HEK293 (cell line): ENCODE measurements around the gene EIF5A.
A peak's percentile ranks its signal among the peaks of the same experiment; 100 is the strongest.

Experiments
- FEZF1 ChIP-seq: fragments of 450-650 bp; formaldehyde crosslinking; IDR thresholded peaks from 2 replicates; pipeline ENCODE4 v1.5.1; 2016; ENCODE audit warnings: missing biosample characterization, missing genetic modification characterization
- GFI1B ChIP-seq: fragments of 450-650 bp; formaldehyde crosslinking; IDR thresholded peaks from 2 replicates; pipeline ENCODE4 v1.5.1; 2016; ENCODE audit warnings: missing biosample characterization, missing genetic modification characterization
- KLF17 ChIP-seq: fragments of 450-650 bp; formaldehyde crosslinking; IDR thresholded peaks from 2 replicates; pipeline ENCODE4 v1.5.1; 2016; ENCODE audit warnings: missing biosample characterization, missing genetic modification characterization
- OVOL3 ChIP-seq: fragments of 450-650 bp; formaldehyde crosslinking; IDR thresholded peaks from 2 replicates; pipeline ENCODE4 v1.5.1; 2016; ENCODE audit warnings: missing biosample characterization, missing genetic modification characterization
- SALL2 ChIP-seq: fragments of 450-650 bp; formaldehyde crosslinking; IDR thresholded peaks from 2 replicates; pipeline ENCODE4 v1.5.0; 2017; ENCODE audit warnings: missing biosample characterization, mild to moderate bottlenecking, missing genetic modification characterization, borderline replicate concordance
- SP7 ChIP-seq: fragments of 450-650 bp; formaldehyde crosslinking; IDR thresholded peaks from 2 replicates; pipeline ENCODE4 v1.5.1; 2016; ENCODE audit warnings: missing biosample characterization, missing genetic modification characterization
- ZBTB49 ChIP-seq: fragments of 450-650 bp; formaldehyde crosslinking; IDR thresholded peaks from 2 replicates; pipeline ENCODE4 v1.5.1; 2016; ENCODE audit warnings: missing biosample characterization, missing genetic modification characterization, low read depth
- ZNF114 ChIP-seq: fragments of 450-650 bp; formaldehyde crosslinking; IDR thresholded peaks from 2 replicates; pipeline ENCODE4 v1.5.0; 2017; ENCODE audit warnings: missing biosample characterization, missing genetic modification characterization
- ZNF132 ChIP-seq: fragments of 450-650 bp; formaldehyde crosslinking; IDR thresholded peaks from 2 replicates; pipeline ENCODE4 v1.5.1; 2017; ENCODE audit warnings: missing biosample characterization, missing genetic modification characterization, borderline replicate concordance
- ZNF140 ChIP-seq: fragments of 450-650 bp; formaldehyde crosslinking; IDR thresholded peaks from 2 replicates; pipeline ENCODE4 v1.5.1; 2016; ENCODE audit warnings: missing biosample characterization, missing genetic modification characterization
- ZNF157 ChIP-seq: fragments of 450-650 bp; formaldehyde crosslinking; IDR thresholded peaks from 2 replicates; pipeline ENCODE4 v1.5.1; 2016; ENCODE audit warnings: missing biosample characterization, missing genetic modification characterization
- ZNF174 ChIP-seq: fragments of 450-650 bp; formaldehyde crosslinking; IDR thresholded peaks from 2 replicates; pipeline ENCODE4 v1.5.0; 2017; ENCODE audit warnings: missing biosample characterization, mild to moderate bottlenecking, missing genetic modification characterization
- ZNF175 ChIP-seq: fragments of 450-650 bp; formaldehyde crosslinking; IDR thresholded peaks from 2 replicates; pipeline ENCODE4 v1.5.1; 2016; ENCODE audit warnings: missing biosample characterization, missing genetic modification characterization
- ZNF2 ChIP-seq: fragments of 450-650 bp; formaldehyde crosslinking; IDR thresholded peaks from 2 replicates; pipeline ENCODE4 v1.5.1; 2016; ENCODE audit warnings: missing biosample characterization, missing genetic modification characterization
- ZNF214 ChIP-seq: fragments of 450-650 bp; formaldehyde crosslinking; IDR thresholded peaks from 2 replicates; pipeline ENCODE4 v1.5.1; 2017; ENCODE audit warnings: missing biosample characterization, mild to moderate bottlenecking, missing genetic modification characterization, borderline replicate concordance
- ZNF274 ChIP-seq, 2 experiments: fragments of 200-500 bp in 1 of 2; fragments of 450-650 bp in 1 of 2; sonication (Bioruptor generic) in 1 of 2; formaldehyde crosslinking in 1 of 2; IDR thresholded peaks; 2 replicates each; pipeline versions ENCODE4 v1.5.1 to v1.6.1; 2014 to 2016; ENCODE audit warnings: borderline replicate concordance in 1 of 2, inconsistent platforms in 1 of 2, low read length in 1 of 2, missing biosample characterization in 1 of 2, missing genetic modification characterization in 1 of 2
- ZNF280D ChIP-seq: fragments of 450-650 bp; formaldehyde crosslinking; IDR thresholded peaks from 2 replicates; pipeline ENCODE4 v1.5.1; 2016; ENCODE audit warnings: missing biosample characterization, missing genetic modification characterization
- ZNF292 ChIP-seq: fragments of 450-650 bp; formaldehyde crosslinking; IDR thresholded peaks from 2 replicates; pipeline ENCODE4 v1.5.1; 2016; ENCODE audit warnings: low read depth, missing biosample characterization, missing genetic modification characterization, borderline replicate concordance
- ZNF324 ChIP-seq: fragments of 450-650 bp; formaldehyde crosslinking; IDR thresholded peaks from 2 replicates; pipeline ENCODE4 v1.5.1; 2016; ENCODE audit warnings: missing biosample characterization, missing genetic modification characterization
- ZNF354C ChIP-seq: fragments of 450-650 bp; formaldehyde crosslinking; IDR thresholded peaks from 2 replicates; pipeline ENCODE4 v1.5.1; 2016; ENCODE audit warnings: missing biosample characterization, missing genetic modification characterization, low read depth, borderline replicate concordance
- ZNF473 ChIP-seq: fragments of 450-650 bp; formaldehyde crosslinking; IDR thresholded peaks from 2 replicates; pipeline ENCODE4 v1.5.1; 2017; ENCODE audit warnings: missing biosample characterization, missing genetic modification characterization
- ZNF501 ChIP-seq: fragments of 450-650 bp; formaldehyde crosslinking; IDR thresholded peaks from 2 replicates; pipeline ENCODE4 v1.5.1; 2016; ENCODE audit warnings: missing biosample characterization, missing genetic modification characterization
- ZNF555 ChIP-seq: fragments of 450-650 bp; formaldehyde crosslinking; conservative IDR thresholded peaks from 2 replicates; pipeline ENCODE4 v1.5.1; 2017; ENCODE audit warnings: missing biosample characterization, mild to moderate bottlenecking, missing genetic modification characterization, inconsistent platforms
- ZNF558 ChIP-seq: fragments of 450-650 bp; formaldehyde crosslinking; IDR thresholded peaks from 2 replicates; pipeline ENCODE4 v1.5.1; 2016; ENCODE audit warnings: missing biosample characterization, missing genetic modification characterization
- ZNF560 ChIP-seq: fragments of 450-650 bp; formaldehyde crosslinking; IDR thresholded peaks from 2 replicates; pipeline ENCODE4 v1.5.1; 2017; ENCODE audit warnings: missing biosample characterization, missing genetic modification characterization, borderline replicate concordance
- ZNF561 ChIP-seq: fragments of 450-650 bp; IDR thresholded peaks from 2 replicates; pipeline ENCODE4 v1.5.1; 2018; ENCODE audit warnings: missing biosample characterization, missing genetic modification characterization, borderline replicate concordance
- ZNF596 ChIP-seq: fragments of 450-650 bp; IDR thresholded peaks from 2 replicates; pipeline ENCODE4 v1.5.0; 2018; ENCODE audit warnings: missing biosample characterization, mild to moderate bottlenecking, missing genetic modification characterization, moderate library complexity
- ZNF654 ChIP-seq: fragments of 450-650 bp; formaldehyde crosslinking; IDR thresholded peaks from 2 replicates; pipeline ENCODE4 v1.5.1; 2016; ENCODE audit warnings: low read depth, missing biosample characterization, missing genetic modification characterization
- ZNF670 ChIP-seq: fragments of 450-650 bp; formaldehyde crosslinking; IDR thresholded peaks from 2 replicates; pipeline ENCODE4 v1.5.1; 2016; ENCODE audit warnings: missing biosample characterization, missing genetic modification characterization, low read depth
- ZNF677 ChIP-seq: fragments of 450-650 bp; IDR thresholded peaks from 2 replicates; pipeline ENCODE4 v1.5.0; 2018; ENCODE audit warnings: missing biosample characterization, mild to moderate bottlenecking, missing genetic modification characterization, moderate library complexity
- ZNF76 ChIP-seq: fragments of 450-650 bp; formaldehyde crosslinking; IDR thresholded peaks from 2 replicates; pipeline ENCODE4; 2016; ENCODE audit warnings: low read depth, missing biosample characterization, missing genetic modification characterization, borderline replicate concordance
- ZNF791 ChIP-seq: fragments of 450-650 bp; formaldehyde crosslinking; IDR thresholded peaks from 2 replicates; pipeline ENCODE4 v1.5.1; 2016; ENCODE audit warnings: missing biosample characterization, missing genetic modification characterization
- ZSCAN4 ChIP-seq: fragments of 450-650 bp; formaldehyde crosslinking; IDR thresholded peaks from 2 replicates; pipeline ENCODE4 v1.5.1; 2017; ENCODE audit warnings: missing biosample characterization, missing genetic modification characterization

Gene EIF5A

GRCh38 chr17:7281074-7281952 is 26.1 kb upstream of the EIF5A start, which contains the start of gene SLC2A4 (continued):
- no peak for TF ChIP-seq ZNF280D (tag by site-specific recombination)
- TF ChIP-seq ZBTB49 (tag by site-specific recombination) = no peak
- no peak for TF ChIP-seq ZNF175
- TF ChIP-seq GFI1B (tag by site-specific recombination) = no peak
- no peak for TF ChIP-seq ZNF670
- no peak for TF ChIP-seq FEZF1
- TF ChIP-seq ZNF561 (tag by site-specific recombination) = no peak
- no peak for TF ChIP-seq ZNF558
- TF ChIP-seq KLF17 (tag by site-specific recombination) = 0 out of 2 replicates have a peak, but pooled peaks have one; percentile 24
- TF ChIP-seq ZNF214 (tag by site-specific recombination) = no peak
- 0 out of 2 replicates have a peak, but pooled peaks have one; percentile 25 for TF ChIP-seq ZNF324 (tag by site-specific recombination)
- TF ChIP-seq ZNF114 (tag by site-specific recombination) = no peak
- no peak for TF ChIP-seq ZNF473 (tag by site-specific recombination)
- no peak for TF ChIP-seq ZSCAN4 (tag by site-specific recombination)
- no peak for TF ChIP-seq ZNF677
- TF ChIP-seq ZNF76 (tag by site-specific recombination) = no peak
- TF ChIP-seq OVOL3 (tag by site-specific recombination) = no peak
- TF ChIP-seq ZNF140 (tag by site-specific recombination) = no peak
- no peak for TF ChIP-seq ZNF791
- no peak for TF ChIP-seq ZNF174 (tag by site-specific recombination)
- no peak for TF ChIP-seq ZNF2 (tag by site-specific recombination)
- TF ChIP-seq ZNF292 (tag by site-specific recombination) = no peak
- TF ChIP-seq ZNF157 (tag by site-specific recombination) = no peak
- no peak for TF ChIP-seq ZNF501 (tag by site-specific recombination)
- no peak for TF ChIP-seq ZNF354C (tag by site-specific recombination)
- TF ChIP-seq ZNF274 (IDR thresholded peaks at IDR 0.05; ENCODE audit: low read length) = no peak
- no peak for TF ChIP-seq ZNF274 (tag by site-specific recombination; IDR thresholded peaks at IDR 0.05; ENCODE audit: borderline replicate concordance)
- TF ChIP-seq SALL2 (tag by site-specific recombination) = no peak
- no peak for TF ChIP-seq ZNF596 (tag by site-specific recombination)
- TF ChIP-seq ZNF560 (tag by site-specific recombination) = no peak
- no peak for TF ChIP-seq ZNF555 (tag by site-specific recombination)
- no peak for TF ChIP-seq ZNF654 (tag by site-specific recombination)
- no peak for TF ChIP-seq SP7
- TF ChIP-seq ZNF132 (tag by site-specific recombination) = no peak
